Tibial artery (tissue), 4 donors: Measurements from ENCODE around the gene PLOD3.
"Not testable (repeated sequence)": the region's sequence is repeated elsewhere in the genome, so short reads cannot be mapped to it uniquely, and the experiment has no call there.

Source experiments
- DNase-seq, 2 donors: peaks; one replicate each; pipeline ENCODE4 v3.0.0-alpha.2; 2019
- H3K27ac ChIP-seq, 2 donors: fragments of 200-600 bp; sonication (generic) in 1 of 2; 1 replicate in 1 of 2; 2 replicates in 1 of 2; pipeline ENCODE4 v1.5.1; 2018 to 2019; ENCODE audit warnings: mild to moderate bottlenecking in 1 of 2
- H3K27me3 ChIP-seq, 2 donors: fragments of 200-600 bp; sonication (generic) in 1 of 2; one replicate each; pipeline versions ENCODE4 v1.5.1 to v1.6.0; 2016 to 2019
- H3K36me3 ChIP-seq, 3 donors: fragments of 200-600 bp; sonication (generic) in 2 of 3; one replicate each; pipeline ENCODE4 v1.5.1; 2016 to 2019; ENCODE audit warnings: mild to moderate bottlenecking in 2 of 3
- H3K4me1 ChIP-seq, 4 donors: fragments of 200-600 bp; sonication (generic) in 2 of 4; 1 replicate in 3 of 4; 2 replicates in 1 of 4; pipeline ENCODE4 v1.5.1; 2016 to 2019
- H3K4me3 ChIP-seq, 2 donors: fragments of 200-600 bp; sonication (generic) in 1 of 2; 1 replicate in 1 of 2; 2 replicates in 1 of 2; pipeline ENCODE4 v1.5.1; 2018 to 2019; ENCODE audit warnings: mild to moderate bottlenecking in 2 of 2
- H3K9me3 ChIP-seq, 3 donors: fragments of 200-600 bp; sonication (generic) in 1 of 3; one replicate each; pipeline ENCODE4 v1.5.1; 2016 to 2019
- CTCF ChIP-seq, 2 experiments: fragments of 200-600 bp in 1 of 2; fragments of 450-650 bp in 1 of 2; IDR thresholded peaks; one replicate each; pipeline ENCODE4 v1.5.1; 2017 to 2019; ENCODE audit warnings: antibody characterized with exemption in 2 of 2, mild to moderate bottlenecking in 1 of 2, moderate library complexity in 1 of 2
- intact Hi-C: fragments of 100-400 bp; cut with DNase I; formaldehyde crosslinking; loops from one replicate; pipeline ENCODE4 v1.15.0; 2023; ENCODE audit warnings: low total_unique reads

The PLOD3 gene

GRCh38 chr7:101205901-101206664 is 11.3 kb downstream of the PLOD3 start:
- no peak for TF ChIP-seq CTCF (IDR thresholded peaks at IDR 0.05)
- Histone ChIP-seq H3K4me1 (peaks cover 0 to 11% (median 9%) of the 10 kb centered on the region in 4 donors), H3K9me3 (no peaks in the 10 kb centered on the region), H3K27ac (no peak overlapping the region), H3K4me3 (no peak overlapping the region), H3K27me3 (peaks cover 0 to 26% of the 10 kb centered on the region in 2 donors), H3K36me3 (peaks cover 16 to 54% (median 48%) of the 10 kb centered on the region in 3 donors)
- intact Hi-C loops: no loop called here
- no peak for DNase-seq

GRCh38 chr7:101203740-101204738 is 13.3 kb downstream of the PLOD3 start:
- Histone ChIP-seq H3K4me1 (peaks cover 0 to 11% (median 9%) of the 10 kb centered on the region in 4 donors), H3K36me3 (peaks cover 0 to 33% (median 28%) of the 10 kb centered on the region in 3 donors), H3K27me3 (peaks cover 0 to 43% of the 10 kb centered on the region in 2 donors)
- DNase-seq, H3K27ac ChIP-seq, H3K9me3 ChIP-seq, intact Hi-C loops, H3K4me3 ChIP-seq: not testable (repeated sequence)

GRCh38 chr7:101202603-101202918 is 14.8 kb downstream of the PLOD3 start:
- H3K27me3 ChIP-seq: peaks cover 0 to 55% of the 10 kb centered on the region in 2 donors
- peaks cover 0 to 18% (median 16%) of the 10 kb centered on the region in 3 donors for H3K36me3 ChIP-seq
- H3K4me3 ChIP-seq: no peak overlapping the region
- no peak for TF ChIP-seq CTCF (IDR thresholded peaks at IDR 0.05)
- DNase-seq: no peak
- no peaks in the 10 kb centered on the region for H3K9me3 ChIP-seq
- intact Hi-C loops: no loop called here
- H3K27ac ChIP-seq: no peak overlapping the region
- peaks cover 0 to 11% (median 9%) of the 10 kb centered on the region in 4 donors for H3K4me1 ChIP-seq

- no peak for DNase-seq
- peak overlapping the region in 1 of 2 donors; percentile 10 for H3K4me3 ChIP-seq
- no peak overlapping the region for H3K27ac ChIP-seq
- H3K27me3 ChIP-seq: peaks cover 0 to 55% of the 10 kb centered on the region in 2 donors
- H3K9me3 ChIP-seq: no peaks in the 10 kb centered on the region
- intact Hi-C loops: no loop called here
- H3K4me1 ChIP-seq: peaks cover 0 to 11% (median 9%) of the 10 kb centered on the region in 4 donors
- peaks cover 0 to 12% (median 10%) of the 10 kb centered on the region in 3 donors for H3K36me3 ChIP-seq
- TF ChIP-seq CTCF (IDR thresholded peaks at IDR 0.05): no peak
These were observed 15.4 kb downstream of the PLOD3 start for GRCh38 chr7:101201695-101202602.

GRCh38 chr7:101200862-101201599 is 16.4 kb downstream of the PLOD3 start, which contains the start of gene MOGAT3:
MOGAT3 (minus strand) TSS chr7:101201036; CDS start chr7:101200854, 182 bp downstream.
- TF ChIP-seq CTCF (IDR thresholded peaks at IDR 0.05): no peak
- Histone ChIP-seq H3K36me3 (peaks cover 0 to 3% (median 1%) of the 10 kb centered on the region in 3 donors), H3K27ac (no peak within 1 kb of the TSS), H3K4me3 (peak within 1 kb of the TSS in 1 of 2 donors; percentile 10), H3K27me3 (peaks cover 0 to 64% of the 10 kb centered on the region in 2 donors), H3K4me1 (peaks cover 0 to 11% (median 9%) of the 10 kb centered on the region in 4 donors), H3K9me3 (no peaks in the 10 kb centered on the region)
- no peak for DNase-seq
- intact Hi-C loops: no loop called here
